ENCODE data around the gene GSTM1. TPM values are rescaled to one million over a fixed set of nuclear protein-coding genes. Genes with fewer than 3 reads are reported as not detected.

Gene GSTM1
- total RNA-seq, 1 donor from 2014 or later, result 37.3 TPM

DNA sequence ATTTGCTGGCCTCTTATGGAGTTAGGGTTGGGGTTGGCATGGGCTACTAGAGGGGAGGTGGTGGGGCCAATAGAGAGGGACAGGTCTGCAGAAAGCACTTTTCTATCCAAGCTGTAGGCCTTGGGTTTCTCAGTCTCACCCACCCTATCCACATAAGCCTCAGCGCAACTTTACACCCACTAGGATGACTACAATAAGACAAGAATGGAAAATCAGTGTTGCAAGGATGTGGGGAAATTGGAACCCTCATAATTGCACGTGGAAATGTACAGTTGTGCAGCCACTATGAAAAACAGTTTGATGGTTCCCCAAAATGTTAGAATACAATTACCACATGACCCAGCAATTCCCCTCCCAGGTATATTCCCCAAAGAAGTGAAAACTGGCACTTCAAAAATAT is 45.8 kb upstream of the GSTM1 start:
- H3K27ac Mint-ChIP-seq, result no peak overlapping the region

DNA sequence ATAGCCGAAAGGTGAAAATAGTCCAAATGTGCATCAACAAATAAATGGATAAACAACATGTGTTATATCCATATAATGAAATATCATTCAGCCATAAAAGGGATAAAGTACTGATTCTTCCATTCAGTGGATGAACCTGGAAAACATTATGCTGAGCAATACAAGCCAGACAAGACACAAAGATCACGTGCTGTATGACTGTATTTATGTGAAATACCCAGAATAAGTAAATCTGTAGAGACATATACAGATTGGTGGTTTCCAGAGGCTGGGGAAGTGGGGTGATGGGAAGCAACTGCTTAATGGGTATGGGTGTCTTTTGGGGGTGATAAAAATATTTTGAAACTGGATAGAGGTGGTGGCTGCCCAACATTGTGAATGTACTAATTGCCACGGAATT is 45.0 kb upstream of the GSTM1 start:
- DNase-seq (ENCODE audit: extremely low spot score, unreplicated experiment), result no peak
- Mint-ChIP-seq H3K4me3 (no peak overlapping the region), H3K4me1 (ENCODE audit: unreplicated experiment) (peaks cover 20% of the 10 kb centered on the region), H3K27me3 (no peaks in the 10 kb centered on the region), H3K27ac (no peak overlapping the region), H3K36me3 (no peaks in the 10 kb centered on the region), H3K9me3 (peaks cover 4% of the 10 kb centered on the region)
- TF ChIP-seq, protein P1, sequence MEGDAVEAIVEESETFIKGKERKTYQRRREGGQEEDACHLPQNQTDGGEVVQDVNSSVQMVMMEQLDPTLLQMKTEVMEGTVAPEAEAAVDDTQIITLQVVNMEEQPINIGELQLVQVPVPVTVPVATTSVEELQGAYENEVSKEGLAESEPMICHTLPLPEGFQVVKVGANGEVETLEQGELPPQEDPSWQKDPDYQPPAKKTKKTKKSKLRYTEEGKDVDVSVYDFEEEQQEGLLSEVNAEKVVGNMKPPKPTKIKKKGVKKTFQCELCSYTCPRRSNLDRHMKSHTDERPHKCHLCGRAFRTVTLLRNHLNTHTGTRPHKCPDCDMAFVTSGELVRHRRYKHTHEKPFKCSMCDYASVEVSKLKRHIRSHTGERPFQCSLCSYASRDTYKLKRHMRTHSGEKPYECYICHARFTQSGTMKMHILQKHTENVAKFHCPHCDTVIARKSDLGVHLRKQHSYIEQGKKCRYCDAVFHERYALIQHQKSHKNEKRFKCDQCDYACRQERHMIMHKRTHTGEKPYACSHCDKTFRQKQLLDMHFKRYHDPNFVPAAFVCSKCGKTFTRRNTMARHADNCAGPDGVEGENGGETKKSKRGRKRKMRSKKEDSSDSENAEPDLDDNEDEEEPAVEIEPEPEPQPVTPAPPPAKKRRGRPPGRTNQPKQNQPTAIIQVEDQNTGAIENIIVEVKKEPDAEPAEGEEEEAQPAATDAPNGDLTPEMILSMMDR (conservative IDR thresholded peaks at IDR 0.05), result no peak

More for the DNA sequence above, 45.8 kb upstream of the GSTM1 start:
- no peaks in the 10 kb centered on the region for H3K36me3 Mint-ChIP-seq
- H3K9me3 Mint-ChIP-seq, result peaks cover under 1% of the 10 kb centered on the region
- DNase-seq (ENCODE audit: extremely low spot score, unreplicated experiment), result no peak
- H3K4me3 Mint-ChIP-seq, result no peak overlapping the region
- TF ChIP-seq, protein P1 (conservative IDR thresholded peaks at IDR 0.05), result no peak
- H3K27me3 Mint-ChIP-seq, result no peaks in the 10 kb centered on the region
- peaks cover 22% of the 10 kb centered on the region for H3K4me1 Mint-ChIP-seq (ENCODE audit: unreplicated experiment)

DNA sequence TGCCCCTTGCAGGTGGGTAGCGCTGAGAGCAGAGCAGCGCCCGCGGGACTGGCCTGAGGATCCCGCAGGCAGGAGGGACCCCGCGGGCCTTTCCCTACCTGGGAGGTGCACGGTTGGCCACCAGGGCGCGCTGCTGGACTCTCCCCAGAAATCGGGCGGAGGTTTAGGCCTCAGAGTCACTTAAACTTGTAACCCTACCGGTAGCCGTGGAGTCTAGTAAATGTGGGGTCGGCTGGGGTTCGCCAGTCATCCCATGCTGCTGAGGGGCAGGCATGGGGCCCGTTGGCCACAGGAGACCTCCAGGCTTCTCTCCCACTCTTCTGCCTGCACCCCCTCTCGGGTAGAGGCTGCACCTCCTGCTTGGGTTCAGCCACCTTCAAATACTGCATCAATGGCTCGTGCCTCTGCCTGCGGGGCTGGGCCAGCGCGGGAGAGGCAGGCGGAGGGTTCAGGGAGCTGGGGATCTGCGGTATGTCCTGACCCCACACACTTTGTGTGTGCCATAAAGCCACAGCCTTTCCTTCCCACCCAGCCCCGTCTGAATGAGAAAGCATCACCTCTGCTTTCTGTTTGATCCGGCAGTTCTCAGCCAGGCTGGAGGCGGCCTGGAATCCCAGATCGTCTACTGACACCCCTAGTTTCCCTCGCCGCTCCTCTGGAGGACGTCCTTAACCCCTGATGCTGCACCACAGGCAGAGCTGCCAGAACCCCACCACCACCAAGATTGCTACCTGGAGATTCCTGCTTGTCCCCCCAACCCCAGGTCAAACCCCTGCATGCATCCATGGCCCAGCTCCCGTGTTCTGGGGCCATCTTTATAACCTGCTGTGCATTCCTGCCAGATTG is 44.0 kb upstream of the GSTM1 start:
- Mint-ChIP-seq H3K4me3 (no peak overlapping the region), H3K27me3 (no peaks in the 10 kb centered on the region), H3K27ac (peak overlapping the region; percentile 36), H3K36me3 (no peaks in the 10 kb centered on the region), H3K9me3 (peaks cover 4% of the 10 kb centered on the region), H3K4me1 (ENCODE audit: unreplicated experiment) (peaks cover 20% of the 10 kb centered on the region)
- DNase-seq (ENCODE audit: extremely low spot score, unreplicated experiment), result peak; percentile 87
- TF ChIP-seq, protein P1 (conservative IDR thresholded peaks at IDR 0.05), result peak; percentile 89

DNA sequence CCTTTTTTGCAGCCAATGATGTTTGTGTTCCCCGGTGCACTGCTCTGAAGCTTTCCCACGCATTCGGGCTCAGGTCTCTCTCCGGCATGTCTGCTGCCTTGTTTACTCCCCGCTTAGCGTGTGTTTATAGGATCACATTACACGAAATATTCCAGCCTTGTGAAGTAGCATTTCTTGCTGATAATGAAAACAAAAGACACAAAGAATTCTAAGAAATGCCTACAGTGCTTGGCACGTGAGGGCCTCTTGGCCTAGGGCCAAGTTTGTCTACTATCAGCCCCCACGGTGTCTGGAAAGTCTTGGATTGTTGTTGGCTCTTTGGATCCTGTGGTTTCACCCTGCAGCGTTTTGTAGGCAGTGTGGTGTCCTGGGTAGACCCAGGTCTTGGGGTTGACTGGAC is 42.9 kb upstream of the GSTM1 start:
- TF ChIP-seq, protein P1 (conservative IDR thresholded peaks at IDR 0.05), result no peak
- H3K9me3 Mint-ChIP-seq, result peaks cover 4% of the 10 kb centered on the region
- peak; percentile 67 for DNase-seq (ENCODE audit: extremely low spot score, unreplicated experiment)
- no peaks in the 10 kb centered on the region for H3K36me3 Mint-ChIP-seq
- H3K27me3 Mint-ChIP-seq, result no peaks in the 10 kb centered on the region
- H3K4me3 Mint-ChIP-seq, result no peak overlapping the region
- H3K4me1 Mint-ChIP-seq (ENCODE audit: unreplicated experiment), result peaks cover 20% of the 10 kb centered on the region
- no peak overlapping the region for H3K27ac Mint-ChIP-seq

DNA sequence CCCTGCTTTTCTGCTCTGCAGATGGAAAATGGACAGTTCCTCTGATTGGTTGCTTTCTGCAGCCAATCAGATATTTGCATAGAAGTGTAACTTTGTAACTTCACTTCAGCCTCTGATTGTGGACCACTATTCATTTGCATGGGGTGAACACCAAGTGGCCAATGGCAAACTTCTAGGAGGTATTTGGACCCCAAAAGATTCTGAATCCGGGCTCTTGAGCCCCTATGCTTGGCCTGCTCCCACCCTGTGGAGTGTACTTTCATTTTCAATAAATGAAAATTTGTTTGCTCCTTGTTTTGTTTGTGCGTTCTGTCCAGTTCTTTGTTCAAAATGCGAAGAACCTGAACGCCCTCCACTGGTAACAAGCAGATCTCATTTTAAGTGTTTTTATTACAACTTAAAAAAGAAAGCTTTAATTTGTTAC is 38.1 kb upstream of the GSTM1 start:
- H3K4me1 Mint-ChIP-seq (ENCODE audit: unreplicated experiment), result peaks cover 20% of the 10 kb centered on the region
- peaks cover 22% of the 10 kb centered on the region for H3K27me3 Mint-ChIP-seq
- H3K9me3 Mint-ChIP-seq, result peaks cover 4% of the 10 kb centered on the region
- peak overlapping the region; percentile 29 for H3K4me3 Mint-ChIP-seq
- DNase-seq (ENCODE audit: extremely low spot score, unreplicated experiment), result no peak
- no peak overlapping the region for H3K27ac Mint-ChIP-seq
- TF ChIP-seq, protein P1 (conservative IDR thresholded peaks at IDR 0.05), result peak; percentile 55
- H3K36me3 Mint-ChIP-seq, result no peaks in the 10 kb centered on the region
